Lower leg skin (tissue), 3 donors: Measurements from ENCODE around the gene SLC22A14.

Experiments used
- POLR2A ChIP-seq, 2 donors: fragments of 450-650 bp; IDR thresholded peaks; one replicate each; pipeline ENCODE4 v1.6.1; 2016 to 2017; ENCODE audit warnings: antibody characterized with exemption in 2 of 2, mild to moderate bottlenecking in 1 of 2, moderate library complexity in 1 of 2
- TF ChIP-seq, protein P1 (sequence below), 3 donors: fragments of 450-650 bp; IDR thresholded peaks; one replicate each; pipeline ENCODE4 v1.5.1; 2016; ENCODE audit warnings: antibody characterized with exemption in 3 of 3, mild to moderate bottlenecking in 3 of 3, moderate library complexity in 2 of 3

DNA sequence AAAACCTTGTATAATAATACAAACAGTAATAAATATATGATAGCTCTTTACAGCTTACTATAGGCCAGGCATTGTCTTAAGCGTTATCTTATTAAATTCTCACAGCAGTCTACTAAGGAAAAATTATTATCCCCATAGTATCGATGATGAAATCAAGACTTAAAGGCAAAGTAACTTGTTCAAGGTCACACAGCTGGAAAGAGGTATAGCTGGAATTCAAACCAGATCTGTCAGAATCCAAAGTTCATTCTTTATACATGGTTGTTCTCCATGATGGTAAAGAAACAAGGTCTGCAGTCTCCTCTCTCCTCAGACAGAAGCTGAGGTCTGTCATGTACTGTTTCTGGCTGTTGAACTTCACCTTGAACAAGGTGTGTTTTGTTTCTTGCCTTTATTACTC, 31.9 kb upstream of the SLC22A14 start:
- TF ChIP-seq, protein P1, sequence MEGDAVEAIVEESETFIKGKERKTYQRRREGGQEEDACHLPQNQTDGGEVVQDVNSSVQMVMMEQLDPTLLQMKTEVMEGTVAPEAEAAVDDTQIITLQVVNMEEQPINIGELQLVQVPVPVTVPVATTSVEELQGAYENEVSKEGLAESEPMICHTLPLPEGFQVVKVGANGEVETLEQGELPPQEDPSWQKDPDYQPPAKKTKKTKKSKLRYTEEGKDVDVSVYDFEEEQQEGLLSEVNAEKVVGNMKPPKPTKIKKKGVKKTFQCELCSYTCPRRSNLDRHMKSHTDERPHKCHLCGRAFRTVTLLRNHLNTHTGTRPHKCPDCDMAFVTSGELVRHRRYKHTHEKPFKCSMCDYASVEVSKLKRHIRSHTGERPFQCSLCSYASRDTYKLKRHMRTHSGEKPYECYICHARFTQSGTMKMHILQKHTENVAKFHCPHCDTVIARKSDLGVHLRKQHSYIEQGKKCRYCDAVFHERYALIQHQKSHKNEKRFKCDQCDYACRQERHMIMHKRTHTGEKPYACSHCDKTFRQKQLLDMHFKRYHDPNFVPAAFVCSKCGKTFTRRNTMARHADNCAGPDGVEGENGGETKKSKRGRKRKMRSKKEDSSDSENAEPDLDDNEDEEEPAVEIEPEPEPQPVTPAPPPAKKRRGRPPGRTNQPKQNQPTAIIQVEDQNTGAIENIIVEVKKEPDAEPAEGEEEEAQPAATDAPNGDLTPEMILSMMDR (IDR thresholded peaks at IDR 0.05): no peak
- no peak for TF ChIP-seq POLR2A (IDR thresholded peaks at IDR 0.05)
